GM19351 (cell line): ENCODE results near the gene FAM89B.

Experiments
- ATAC-seq: cut with Tn5 transposase; IDR thresholded peaks from one replicate; pipeline ENCODE4 v1.9.1; 2021; ENCODE audit warnings: mild to moderate bottlenecking, moderate library complexity; ENCODE audit not compliant: unreplicated experiment

Gene FAM89B

GRCh38 chr11:65573391-65574079 is 1.2 kb downstream of the FAM89B start:
- no peak for ATAC-seq

GRCh38 chr11:65574109-65574810 is 1.9 kb downstream of the FAM89B start:
- peak; percentile 31 for ATAC-seq

GRCh38 chr11:65574811-65575567 is 2.7 kb downstream of the FAM89B start:
- no peak for ATAC-seq

- peak; percentile 32 for ATAC-seq
Observed at GRCh38 chr11:65575568-65576231, 3.4 kb downstream of the FAM89B start, which contains the start of gene EHBP1L1. TSS of gene EHBP1L1 (plus strand) at chr11:65576053. CDS start at chr11:65576303, 250 bp downstream.

- ATAC-seq = no peak
Observed at GRCh38 chr11:65576232-65576866, 4.0 kb downstream of the FAM89B start.

GRCh38 chr11:65576867-65577755 is 4.8 kb downstream of the FAM89B start:
- no peak for ATAC-seq

- no peak for ATAC-seq
Observed at GRCh38 chr11:65577756-65578109, 5.4 kb downstream of the FAM89B start.

GRCh38 chr11:65578134-65578533 is 5.8 kb downstream of the FAM89B start:
- ATAC-seq = no peak

- no peak for ATAC-seq
Observed at GRCh38 chr11:65578667-65579066, 6.3 kb downstream of the FAM89B start.

- ATAC-seq = no peak
Observed at GRCh38 chr11:65579291-65579690, 7.0 kb downstream of the FAM89B start.

GRCh38 chr11:65580031-65580692 is 7.8 kb downstream of the FAM89B start:
- no peak for ATAC-seq

- no peak for ATAC-seq
Observed at GRCh38 chr11:65580756-65581155, 8.4 kb downstream of the FAM89B start.

GRCh38 chr11:65581928-65582327 is 9.6 kb downstream of the FAM89B start:
- ATAC-seq = no peak

GRCh38 chr11:65583589-65583988 is 11.3 kb downstream of the FAM89B start:
- no peak for ATAC-seq

GRCh38 chr11:65584106-65584505 is 11.8 kb downstream of the FAM89B start:
- no peak for ATAC-seq

GRCh38 chr11:65584723-65585171 is 12.4 kb downstream of the FAM89B start:
- ATAC-seq = no peak

GRCh38 chr11:65585396-65586246 is 13.3 kb downstream of the FAM89B start:
- no peak for ATAC-seq

- no peak for ATAC-seq
Observed at GRCh38 chr11:65586247-65586630, 13.9 kb downstream of the FAM89B start.
